GM18526 (cell line): Measurements from ENCODE around the gene TEX35.

ENCODE experiments used
- POLR2A ChIP-seq: IDR thresholded peaks from 3 replicates; pipeline ENCODE4 v1.6.1; 2011; ENCODE audit not compliant: insufficient read length; ENCODE audit errors: extremely low read depth

Gene TEX35

GRCh38 chr1:178512566-178513277 lies at the start of gene TEX35:
Gene TEX35, plus strand, starts transcription at chr1:178513109. Its CDS starts 80 bp downstream, at chr1:178513189.
- no peak for TF ChIP-seq POLR2A

GRCh38 chr1:178464141-178464540 lies 48.8 kb upstream of the TEX35 start:
- TF ChIP-seq POLR2A, result no peak

- no peak for TF ChIP-seq POLR2A
Measured at GRCh38 chr1:178464566-178464965, 48.3 kb upstream of the TEX35 start.

GRCh38 chr1:178465011-178465410 lies 47.9 kb upstream of the TEX35 start:
- no peak for TF ChIP-seq POLR2A

- no peak for TF ChIP-seq POLR2A
Measured at GRCh38 chr1:178467837-178468236, 45.1 kb upstream of the TEX35 start.

- no peak for TF ChIP-seq POLR2A
Measured at GRCh38 chr1:178470411-178470960, 42.4 kb upstream of the TEX35 start.

- no peak for TF ChIP-seq POLR2A
Measured at GRCh38 chr1:178472531-178472930, 40.4 kb upstream of the TEX35 start.

- TF ChIP-seq POLR2A, result no peak
Measured at GRCh38 chr1:178477373-178477772, 35.5 kb upstream of the TEX35 start.

GRCh38 chr1:178477841-178478240 lies 35.1 kb upstream of the TEX35 start:
- no peak for TF ChIP-seq POLR2A

- TF ChIP-seq POLR2A, result no peak
Measured at GRCh38 chr1:178483251-178483957, 29.5 kb upstream of the TEX35 start.

- TF ChIP-seq POLR2A, result no peak
Measured at GRCh38 chr1:178484698-178485225, 28.1 kb upstream of the TEX35 start.

GRCh38 chr1:178485541-178485981 lies 27.3 kb upstream of the TEX35 start:
- no peak for TF ChIP-seq POLR2A

GRCh38 chr1:178486100-178487069 lies 26.5 kb upstream of the TEX35 start:
- TF ChIP-seq POLR2A, result no peak

GRCh38 chr1:178487070-178487615 lies 25.8 kb upstream of the TEX35 start:
- no peak for TF ChIP-seq POLR2A

GRCh38 chr1:178488393-178488792 lies 24.5 kb upstream of the TEX35 start:
- TF ChIP-seq POLR2A, result no peak

GRCh38 chr1:178489399-178489798 lies 23.5 kb upstream of the TEX35 start:
- no peak for TF ChIP-seq POLR2A
